Kidney (tissue), 14 donors: Measurements from ENCODE around the gene TEX264. TPM values are rescaled to one million over a fixed set of nuclear protein-coding genes. Genes with fewer than 3 reads are reported as not detected.

Source experiments
- DNase-seq, 5 donors: peaks; one replicate each; pipeline ENCODE4 v3.0.0-alpha.2; 2013 to 2020
- FAIRE-seq: peaks from 2 replicates; lab custom pipeline; 2012; peaks lifted over from hg19 to GRCh38; lab: Jason Lieb, UNC
- H3K27ac ChIP-seq, 2 donors: one replicate each; pipeline ENCODE4 v1.7.0; 2013; ENCODE audit warnings: low read depth in 2 of 2, low read length in 2 of 2, inconsistent platforms in 1 of 2
- H3K27me3 ChIP-seq: one replicate; pipeline ENCODE4 v1.7.1; 2013; ENCODE audit warnings: low read length, inconsistent platforms; ENCODE audit not compliant: control insufficient read depth, insufficient read depth
- H3K36me3 ChIP-seq, 3 donors: one replicate each; pipeline versions ENCODE4 v1.7.0 to v1.7.1; 2013; ENCODE audit warnings: low read length in 3 of 3, control low read depth in 1 of 3, inconsistent platforms in 1 of 3; ENCODE audit not compliant: insufficient read depth in 3 of 3, control insufficient read depth in 2 of 3
- H3K4me1 ChIP-seq, 3 donors: one replicate each; pipeline versions ENCODE4 v1.7.0 to v1.7.1; 2013; ENCODE audit warnings: low read length in 3 of 3, inconsistent platforms in 1 of 3, low read depth in 1 of 3; ENCODE audit not compliant: control insufficient read depth in 2 of 3, insufficient read depth in 2 of 3
- H3K4me3 ChIP-seq, 3 donors: one replicate each; pipeline versions ENCODE4 v1.7.0 to v1.8.1; 2013; ENCODE audit warnings: low read length in 3 of 3, control low read depth in 1 of 3, inconsistent platforms in 1 of 3
- H3K9ac ChIP-seq, 3 donors: one replicate each; pipeline versions ENCODE4 v1.7.0 to v1.7.1; 2013; ENCODE audit warnings: low read length in 3 of 3, control low read depth in 1 of 3, inconsistent platforms in 1 of 3
- H3K9me3 ChIP-seq, 3 donors: one replicate each; pipeline versions ENCODE4 v1.7.0 to v1.7.1; 2013; ENCODE audit warnings: low read length in 3 of 3, control low read depth in 1 of 3, inconsistent platforms in 1 of 3; ENCODE audit not compliant: control insufficient read depth in 2 of 3, insufficient read depth in 1 of 3
- intact Hi-C: fragments of 100-400 bp; cut with DNase I; formaldehyde crosslinking; loops from one replicate; pipeline ENCODE4 v1.11.1; 2022
- polyA plus RNA-seq: library from polyadenylated mRNA; stranded (reverse); fragments of 350-450 nt; fragmentation: Illumina TruSeq; extraction: RNeasy Lipid Tissue Mini Kit (QIAGEN cat#74804); gene quantifications from one replicate; pipeline ENCODE4 v1.2.3, GENCODE V29; 2014; ENCODE audit warnings: low read depth, low replicate concordance; ENCODE audit not compliant: insufficient read depth
- total RNA-seq: library from RNA; stranded (reverse); fragmentation: NEBNext Ultra II Directional; extraction: Animal tissue kit (Norgen Biotek cat#: 25700); gene quantifications from one replicate; pipeline ENCODE4 v1.2.1, GENCODE V29; 2021
- TF ChIP-seq, protein P1 (sequence below): IDR thresholded peaks from 3 replicates; pipeline ENCODE4 v1.5.1; 2012; ENCODE audit warnings: mild to moderate bottlenecking, moderate library complexity, borderline replicate concordance; ENCODE audit not compliant: insufficient read depth; ENCODE audit errors: extremely low read depth
- donor health status: control.
- donor health status: control.
- donor health status: control.
- donor health status: control.
- donor health status: control.
- donor health status: DM: yes; HTN: yes; CAD: no.
- donor health status: Normal renal cell carcinoma (clear cell type).

The TEX264 gene
- total and polyA plus RNA-seq, 2 donors from 2014 or later = 68.0 to 208 TPM

DNA sequence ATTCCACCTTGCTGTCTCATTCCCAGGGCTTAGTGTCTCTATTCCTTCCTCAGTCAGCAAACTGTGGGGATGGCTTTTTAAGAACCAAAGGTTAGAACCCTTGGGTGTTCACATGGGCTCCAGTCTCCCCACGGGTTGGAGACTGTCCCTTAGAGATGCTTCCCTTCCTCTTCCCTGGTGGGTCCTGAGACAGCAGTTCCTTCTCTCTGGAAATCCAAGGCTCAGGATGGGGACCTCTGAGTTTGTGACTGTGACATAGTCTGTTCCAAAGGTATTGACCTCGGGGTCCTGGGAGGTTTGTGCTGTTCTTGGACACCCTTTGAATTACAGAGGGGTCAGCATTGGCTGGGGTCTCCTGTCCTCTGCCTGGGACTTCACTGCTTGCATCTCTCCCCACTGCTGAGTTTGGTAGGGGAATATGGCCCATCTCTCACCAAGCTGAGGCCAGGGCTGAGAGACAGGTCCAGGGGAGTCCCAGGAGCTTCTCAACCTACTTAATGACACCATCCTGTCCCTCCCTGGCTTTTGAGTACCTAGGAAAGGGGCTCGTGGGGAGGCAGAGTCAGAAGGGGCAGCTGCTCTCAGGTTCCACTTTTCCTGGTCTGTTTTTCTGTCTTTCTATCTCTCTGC is 37.3 kb downstream of the TEX264 start:
- Histone ChIP-seq H3K27me3 (no peaks in the 10 kb centered on the region), H3K4me1 (peaks cover 0 to 4% (median 0%) of the 10 kb centered on the region in 3 donors), H3K36me3 (peaks cover 0 to 6% (median 3%) of the 10 kb centered on the region in 3 donors), H3K27ac (no peak overlapping the region), H3K4me3 (no peak overlapping the region), H3K9me3 (no peaks in the 10 kb centered on the region), H3K9ac (no peak overlapping the region)
- TF ChIP-seq, protein P1, sequence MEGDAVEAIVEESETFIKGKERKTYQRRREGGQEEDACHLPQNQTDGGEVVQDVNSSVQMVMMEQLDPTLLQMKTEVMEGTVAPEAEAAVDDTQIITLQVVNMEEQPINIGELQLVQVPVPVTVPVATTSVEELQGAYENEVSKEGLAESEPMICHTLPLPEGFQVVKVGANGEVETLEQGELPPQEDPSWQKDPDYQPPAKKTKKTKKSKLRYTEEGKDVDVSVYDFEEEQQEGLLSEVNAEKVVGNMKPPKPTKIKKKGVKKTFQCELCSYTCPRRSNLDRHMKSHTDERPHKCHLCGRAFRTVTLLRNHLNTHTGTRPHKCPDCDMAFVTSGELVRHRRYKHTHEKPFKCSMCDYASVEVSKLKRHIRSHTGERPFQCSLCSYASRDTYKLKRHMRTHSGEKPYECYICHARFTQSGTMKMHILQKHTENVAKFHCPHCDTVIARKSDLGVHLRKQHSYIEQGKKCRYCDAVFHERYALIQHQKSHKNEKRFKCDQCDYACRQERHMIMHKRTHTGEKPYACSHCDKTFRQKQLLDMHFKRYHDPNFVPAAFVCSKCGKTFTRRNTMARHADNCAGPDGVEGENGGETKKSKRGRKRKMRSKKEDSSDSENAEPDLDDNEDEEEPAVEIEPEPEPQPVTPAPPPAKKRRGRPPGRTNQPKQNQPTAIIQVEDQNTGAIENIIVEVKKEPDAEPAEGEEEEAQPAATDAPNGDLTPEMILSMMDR = no peak
- peak in 3 of 5 donors; percentile 5 to 24 (median 20) for DNase-seq
- no peak for FAIRE-seq
- intact Hi-C loops = no loop called here

DNA sequence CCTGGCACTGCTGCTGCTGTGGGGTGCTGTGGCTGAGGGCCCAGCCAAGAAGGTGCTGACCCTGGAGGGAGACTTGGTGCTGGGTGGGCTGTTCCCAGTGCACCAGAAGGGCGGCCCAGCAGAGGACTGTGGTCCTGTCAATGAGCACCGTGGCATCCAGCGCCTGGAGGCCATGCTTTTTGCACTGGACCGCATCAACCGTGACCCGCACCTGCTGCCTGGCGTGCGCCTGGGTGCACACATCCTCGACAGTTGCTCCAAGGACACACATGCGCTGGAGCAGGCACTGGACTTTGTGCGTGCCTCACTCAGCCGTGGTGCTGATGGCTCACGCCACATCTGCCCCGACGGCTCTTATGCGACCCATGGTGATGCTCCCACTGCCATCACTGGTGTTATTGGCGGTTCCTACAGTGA is 38.0 kb downstream of the TEX264 start:
- Histone ChIP-seq H3K9ac (no peak overlapping the region), H3K9me3 (no peaks in the 10 kb centered on the region), H3K4me1 (peaks cover 0 to 4% (median 0%) of the 10 kb centered on the region in 3 donors), H3K27me3 (no peaks in the 10 kb centered on the region), H3K36me3 (peaks cover 0 to 6% (median 3%) of the 10 kb centered on the region in 3 donors), H3K27ac (no peak overlapping the region), H3K4me3 (no peak overlapping the region)
- TF ChIP-seq, protein P1 = no peak
- intact Hi-C loops = no loop called here
- DNase-seq (peak in 2 of 5 donors; percentile 7 to 61), FAIRE-seq (no peak)

DNA sequence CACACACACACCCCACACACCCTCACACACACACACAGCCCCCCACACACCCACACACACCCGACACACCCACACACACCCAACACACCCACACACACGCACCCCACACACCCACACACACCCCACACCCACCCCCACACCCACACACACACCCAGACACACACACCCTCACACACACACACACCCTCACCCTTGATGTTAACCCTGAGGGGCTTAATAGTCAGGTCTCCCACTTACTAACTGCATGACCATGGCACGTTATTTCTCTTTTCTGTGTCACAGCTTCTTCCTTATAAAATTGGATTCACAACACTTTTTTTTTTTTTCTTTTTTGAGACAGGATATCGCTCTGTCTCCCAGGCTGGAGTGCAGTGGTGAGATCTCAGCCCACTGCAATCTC is 38.6 kb downstream of the TEX264 start:
- no peak overlapping the region for H3K9ac ChIP-seq
- TF ChIP-seq, protein P1 = no peak
- no peaks in the 10 kb centered on the region for H3K9me3 ChIP-seq
- intact Hi-C loops = no loop called here
- H3K4me3 ChIP-seq = no peak overlapping the region
- H3K27ac ChIP-seq = no peak overlapping the region
- FAIRE-seq (no peak), DNase-seq (peak in 2 of 5 donors; percentile 10 to 27)
- no peaks in the 10 kb centered on the region for H3K27me3 ChIP-seq
- peaks cover 0 to 5% (median 2%) of the 10 kb centered on the region in 3 donors for H3K36me3 ChIP-seq
- peaks cover 0 to 4% (median 0%) of the 10 kb centered on the region in 3 donors for H3K4me1 ChIP-seq
